Measurements from ENCODE around the gene PLXNA4.

- TF ChIP-seq CTCF (IDR thresholded peaks at IDR 0.05) (no peak), NR1H2 (CRISPR knock-in tag; IDR thresholded peaks at IDR 0.05) (no peak), ZNF263 (CRISPR knock-in tag; IDR thresholded peaks at IDR 0.05; ENCODE audit: low read depth) (no peak), STAT6 (CRISPR knock-in tag; conservative IDR thresholded peaks at IDR 0.05; ENCODE audit: low read depth) (no peak), NFYB (CRISPR knock-in tag; conservative IDR thresholded peaks at IDR 0.05; ENCODE audit: low read depth) (no peak), E2F5 (CRISPR knock-in tag; IDR thresholded peaks at IDR 0.05) (no peak), MAX (CRISPR knock-in tag; IDR thresholded peaks at IDR 0.05) (no peak), SMAD3 (CRISPR knock-in tag; IDR thresholded peaks at IDR 0.05; ENCODE audit: borderline replicate concordance) (no peak), ZBTB21 (CRISPR knock-in tag; IDR thresholded peaks at IDR 0.05; ENCODE audit: borderline replicate concordance) (no peak), SP1 (CRISPR knock-in tag; conservative IDR thresholded peaks at IDR 0.05) (no peak), GTF2I (CRISPR knock-in tag; conservative IDR thresholded peaks at IDR 0.05) (no peak), ATF1 (CRISPR knock-in tag; IDR thresholded peaks at IDR 0.05) (no peak), IRF2 (CRISPR knock-in tag; IDR thresholded peaks at IDR 0.05; ENCODE audit: borderline replicate concordance, low read depth) (no peak), ZNF512 (CRISPR knock-in tag; IDR thresholded peaks at IDR 0.05; ENCODE audit: borderline replicate concordance) (no peak)
Measured at GRCh38 chr7:132246591-132246990, 329.7 kb downstream of the PLXNA4 start.

All from WTC11 (cell line).